SK-N-SH treated with all-trans-retinoic acid at 6 μM for 48 hours (cell line): ENCODE data around the gene FAM120A.

Experiments
- BACH2 ChIP-seq: fragments of 250-450 bp; sonication (Bioruptor Pico); IDR thresholded peaks from 2 replicates; pipeline ENCODE4 v1.9.0; 2021; ENCODE audit warnings: mild to moderate bottlenecking, borderline replicate concordance
- GLIS3 ChIP-seq: fragments of 250-450 bp; sonication (Bioruptor Pico); IDR thresholded peaks from 2 replicates; pipeline ENCODE4 v1.5.0; 2020; ENCODE audit warnings: mild to moderate bottlenecking, moderate library complexity
- PATZ1 ChIP-seq: fragments of 250-450 bp; sonication (Bioruptor Pico); IDR thresholded peaks from 2 replicates; pipeline ENCODE4 v1.8.0; 2020; ENCODE audit warnings: mild to moderate bottlenecking, moderate library complexity, borderline replicate concordance
- RARB ChIP-seq: fragments of 250-450 bp; sonication (Bioruptor Pico); IDR thresholded peaks from 2 replicates; pipeline ENCODE4 v1.8.0; 2021; ENCODE audit warnings: mild to moderate bottlenecking, moderate library complexity
- SNAI2 ChIP-seq: fragments of 250-450 bp; sonication (Bioruptor Pico); IDR thresholded peaks from 2 replicates; pipeline ENCODE4 v1.5.0; 2020; ENCODE audit warnings: mild to moderate bottlenecking, moderate library complexity
- TCF4 ChIP-seq: fragments of 250-450 bp; sonication (Bioruptor Pico); IDR thresholded peaks from 2 replicates; pipeline ENCODE4 v1.8.0; 2021; ENCODE audit warnings: mild to moderate bottlenecking, moderate library complexity, borderline replicate concordance

GRCh38 chr9:93536874-93537273 is 85.4 kb downstream of the FAM120A start:
- TF ChIP-seq BACH2 (CRISPR knock-in tag) (no peak), GLIS3 (CRISPR knock-in tag) (no peak), PATZ1 (CRISPR knock-in tag) (no peak), TCF4 (CRISPR knock-in tag) (no peak), SNAI2 (no peak), RARB (no peak)
